GM18499 (cell line): ENCODE measurements around the gene CDRT4.
"Not testable (repeated sequence)": the region's sequence is repeated elsewhere in the genome, so short reads cannot be mapped to it uniquely, and the experiment has no call there.

ENCODE experiments used
- ATAC-seq: cut with Tn5 transposase; IDR thresholded peaks from one replicate; pipeline ENCODE4 v1.9.1; 2021; ENCODE audit warnings: moderate number of reproducible peaks; ENCODE audit not compliant: insufficient read depth, unreplicated experiment

The CDRT4 gene

GRCh38 chr17:15462976-15463772 lies 4.2 kb downstream of the CDRT4 start:
- no peak for ATAC-seq

- no peak for ATAC-seq
These were observed 9.7 kb downstream of the CDRT4 start for GRCh38 chr17:15457723-15458094.

- no peak for ATAC-seq
These were observed 10.3 kb downstream of the CDRT4 start for GRCh38 chr17:15456972-15457722.

- ATAC-seq: no peak
These were observed 10.9 kb downstream of the CDRT4 start for GRCh38 chr17:15456496-15456895.

DNA sequence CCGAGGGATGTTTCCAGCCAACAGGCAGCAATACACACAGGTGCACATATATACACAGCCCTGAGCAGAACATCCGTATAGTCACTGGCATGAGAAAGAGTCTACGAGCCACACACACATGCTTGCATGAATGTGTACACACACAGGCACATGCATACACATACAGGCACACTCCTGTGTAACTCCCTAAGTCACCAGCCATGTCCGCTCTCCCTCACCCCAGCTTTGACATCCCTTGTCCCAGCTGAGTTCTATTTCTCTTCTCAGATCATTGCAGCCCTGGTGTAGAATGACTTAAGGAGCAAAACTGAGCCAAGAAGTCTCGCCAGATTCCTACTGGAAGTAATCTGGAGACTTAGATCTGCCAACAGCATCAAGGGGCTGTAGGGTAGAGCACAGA lies 13.1 kb downstream of the CDRT4 start:
- no peak for ATAC-seq

GRCh38 chr17:15453782-15454181 lies 13.6 kb downstream of the CDRT4 start:
- no peak for ATAC-seq

DNA sequence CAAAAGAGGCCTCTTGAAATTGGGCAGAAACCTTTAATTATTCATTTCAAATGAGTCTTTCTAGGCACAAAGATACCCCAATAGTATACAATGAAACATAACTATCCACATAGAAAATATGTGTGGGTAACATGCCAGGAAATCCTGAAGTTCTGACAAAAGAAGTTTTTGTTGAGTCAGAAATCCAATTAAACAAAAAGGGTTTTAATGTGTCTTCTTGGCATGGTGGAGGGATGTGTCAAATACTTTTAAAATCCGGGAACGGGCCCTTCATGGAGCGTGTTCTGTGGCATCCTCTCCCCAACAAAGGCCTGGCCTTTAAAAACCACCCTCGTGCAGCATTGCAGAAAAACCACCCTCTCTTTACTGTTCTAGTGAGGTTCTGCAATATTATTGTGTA lies 14.2 kb downstream of the CDRT4 start:
- no peak for ATAC-seq

GRCh38 chr17:15452746-15453145 lies 14.7 kb downstream of the CDRT4 start:
- ATAC-seq: no peak

- ATAC-seq: no peak
These were observed 15.7 kb downstream of the CDRT4 start for GRCh38 chr17:15451680-15452079.

- ATAC-seq: no peak
These were observed 18.9 kb downstream of the CDRT4 start for GRCh38 chr17:15448580-15448956.

DNA sequence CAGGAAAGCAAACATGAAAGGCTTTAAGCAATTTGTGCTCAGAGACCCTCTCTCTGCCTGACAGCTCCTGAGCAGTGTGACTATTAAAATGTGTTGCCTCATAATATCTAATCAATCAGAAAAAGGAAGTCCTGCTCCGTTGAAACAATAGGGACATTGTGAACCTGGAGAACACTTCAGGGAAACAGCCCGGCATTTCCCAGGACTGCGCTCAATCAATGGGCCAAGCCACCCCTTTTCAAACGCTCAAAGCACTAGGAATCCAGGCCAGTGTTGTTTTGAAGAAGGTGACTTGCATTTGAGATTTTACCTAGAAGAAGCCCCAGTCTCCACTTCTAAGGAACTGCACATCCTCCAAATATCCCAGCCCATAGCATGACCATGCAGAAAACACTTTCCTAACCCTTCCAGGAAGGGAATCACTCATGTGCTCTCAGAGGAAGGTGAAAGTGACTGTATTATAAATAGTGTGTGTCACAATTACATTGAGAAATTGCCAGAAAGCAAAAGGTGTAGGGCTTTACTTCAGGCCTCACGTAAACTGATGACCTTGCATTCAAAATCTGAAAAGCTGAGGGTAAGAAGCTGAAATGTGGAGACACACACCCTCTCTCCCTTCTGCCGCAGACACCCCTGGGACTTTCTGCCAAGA lies 19.4 kb downstream of the CDRT4 start:
- ATAC-seq: no peak

DNA sequence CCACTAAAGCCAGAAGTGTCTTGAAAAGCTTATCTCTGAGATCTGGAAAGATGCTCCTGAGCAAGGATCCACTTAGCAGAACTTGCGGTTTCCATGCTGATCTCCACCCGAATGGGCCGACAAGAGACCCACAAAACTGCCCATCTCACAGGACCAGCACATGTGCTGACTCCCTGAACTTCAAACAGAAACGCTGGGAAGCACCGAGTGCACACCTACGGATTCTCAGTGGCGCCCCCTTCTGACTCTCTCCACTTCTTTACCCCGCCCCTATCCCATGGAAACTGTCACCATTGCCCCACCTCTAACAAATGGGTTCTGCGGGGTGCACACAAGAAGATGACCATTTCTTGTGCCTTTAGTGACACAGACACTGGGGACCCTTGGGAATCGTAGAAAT lies 21.4 kb downstream of the CDRT4 start:
- no peak for ATAC-seq

DNA sequence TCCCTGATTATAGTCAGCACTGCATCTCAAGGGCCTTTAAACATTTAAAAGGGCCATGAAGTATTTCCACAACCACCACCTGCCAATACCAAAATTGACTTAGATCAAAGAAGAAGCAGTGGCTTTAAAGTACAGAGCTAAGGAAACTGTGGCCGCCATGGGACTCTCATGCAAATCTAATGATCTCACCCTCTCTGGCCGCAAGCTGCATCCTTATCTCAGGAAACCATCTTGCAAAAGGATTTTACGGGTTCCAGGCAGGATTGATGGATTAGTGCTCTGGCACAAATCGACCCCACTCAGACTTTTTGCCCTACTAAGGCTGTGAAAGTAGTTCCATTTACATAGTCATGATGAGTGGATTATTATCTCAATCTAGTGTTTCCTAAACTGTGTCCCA lies 22.6 kb downstream of the CDRT4 start:
- no peak for ATAC-seq

GRCh38 chr17:15442311-15443180 lies 24.9 kb downstream of the CDRT4 start:
- ATAC-seq: no peak

GRCh38 chr17:15441315-15441714 lies 26.1 kb downstream of the CDRT4 start:
- no peak for ATAC-seq

- ATAC-seq: no peak
These were observed 27.1 kb downstream of the CDRT4 start for GRCh38 chr17:15440347-15440746.

GRCh38 chr17:15439205-15439985 lies 28.0 kb downstream of the CDRT4 start:
- not testable (repeated sequence) for ATAC-seq

- ATAC-seq: no peak
These were observed 28.8 kb downstream of the CDRT4 start for GRCh38 chr17:15438491-15439105.

GRCh38 chr17:15437303-15437635 lies 30.2 kb downstream of the CDRT4 start:
- ATAC-seq: no peak
